OCI-LY1 (cell line): Measurements from ENCODE around the gene PTH2R.

ENCODE experiments used
- CTCF ChIP-seq: fragments of 200-600 bp; sonication (generic), shearing (Covaris generic); IDR thresholded peaks from 2 replicates; pipeline ENCODE4 v1.5.1; 2017; ENCODE audit warnings: mild to moderate bottlenecking, antibody characterized with exemption, low read length, moderate library complexity, mixed read lengths
- EZH2 ChIP-seq: fragments of 200-600 bp; sonication (generic), shearing (Covaris generic); IDR thresholded peaks from 2 replicates; pipeline ENCODE4 v1.8.0; 2017; ENCODE audit warnings: borderline replicate concordance, mixed run types, mild to moderate bottlenecking, antibody characterized with exemption, low read length, moderate library complexity, mixed read lengths

GRCh38 chr2:208541989-208542464 is 135.4 kb downstream of the PTH2R start:
- TF ChIP-seq CTCF (no peak), EZH2 (no peak)
